Endodermal cell (in vitro differentiated cells): ENCODE measurements around the gene CRKL. TPM values are rescaled to one million over a fixed set of nuclear protein-coding genes. Genes with fewer than 3 reads are reported as not detected.

Source experiments
- DNase-seq: peaks from one replicate; pipeline ENCODE4 v3.0.0-alpha.2; 2017
- H3K27ac ChIP-seq: 2 replicates; pipeline ENCODE4 v1.5.1; 2013; ENCODE audit warnings: mild to moderate bottlenecking, low read depth, low read length, moderate library complexity
- H3K27me3 ChIP-seq: 2 replicates; pipeline ENCODE4 v1.6.1; 2013; ENCODE audit warnings: mild to moderate bottlenecking, low read length, moderate library complexity; ENCODE audit not compliant: insufficient read depth, control insufficient read depth, poor library complexity, severe bottlenecking
- H3K36me3 ChIP-seq: 2 replicates; pipeline ENCODE4 v1.7.0; 2013; ENCODE audit warnings: mild to moderate bottlenecking, low read length, moderate library complexity; ENCODE audit not compliant: control insufficient read depth, insufficient read depth
- H3K4me1 ChIP-seq: one replicate; pipeline ENCODE4 v1.7.0; 2013; ENCODE audit warnings: low read length; ENCODE audit not compliant: control insufficient read depth, insufficient read depth
- H3K4me3 ChIP-seq: 2 replicates; pipeline ENCODE4 v1.5.1; 2013; ENCODE audit warnings: mild to moderate bottlenecking, low read length, moderate library complexity
- H3K9ac ChIP-seq: 2 replicates; pipeline ENCODE4 v1.6.1; 2013; ENCODE audit warnings: mild to moderate bottlenecking, low read length, moderate library complexity; ENCODE audit not compliant: poor library complexity, severe bottlenecking; ENCODE audit errors: extremely low read depth
- H3K9me3 ChIP-seq: 2 replicates; pipeline ENCODE4 v1.6.1; 2013; ENCODE audit warnings: mild to moderate bottlenecking, low read length, moderate library complexity; ENCODE audit not compliant: control insufficient read depth
- H3K27ac Mint-ChIP-seq: 2 replicates; pipeline ENCODE4 v1.8.0; 2020; ENCODE audit warnings: mixed read lengths
- H3K27me3 Mint-ChIP-seq: 2 replicates; pipeline ENCODE4 v1.8.0; 2021; ENCODE audit warnings: mild to moderate bottlenecking, mixed read lengths; ENCODE audit not compliant: insufficient read depth
- H3K36me3 Mint-ChIP-seq: 2 replicates; pipeline ENCODE4 v1.8.0; 2020; ENCODE audit warnings: low read depth, mixed read lengths
- H3K4me1 Mint-ChIP-seq: 2 replicates; pipeline ENCODE4 v1.8.0; 2020; ENCODE audit warnings: mixed read lengths
- H3K4me3 Mint-ChIP-seq: 2 replicates; pipeline ENCODE4 v1.8.0; 2020; ENCODE audit warnings: mild to moderate bottlenecking, moderate library complexity, mixed read lengths
- H3K9me3 Mint-ChIP-seq: 2 replicates; pipeline ENCODE4 v1.8.0; 2020; ENCODE audit warnings: mild to moderate bottlenecking, mixed read lengths
- WGBS, 2 experiments: methylation state at CpG; one replicate each; pipeline versions ENCODE4 v1.1.5 to v1.1.7; 2013; ENCODE audit warnings: missing lambda C conversion rate in 2 of 2, mixed read lengths in 1 of 2; ENCODE audit not compliant: insufficient coverage in 1 of 2, insufficient read length in 1 of 2; 5-methylcytosine and 5-hydroxymethylcytosine counted together
- total RNA-seq, 2 donors: library from RNA; stranded (reverse); fragmentation: NEBNext Ultra II Directional in 1 of 2; extraction: Animal tissue kit (Norgen Biotek cat#: 25700) in 1 of 2; gene quantifications; 2 replicates in 1 of 2; 3 replicates in 1 of 2; pipeline ENCODE4 v1.2.1, GENCODE V29; 2021
- TF ChIP-seq, protein P1 (sequence below): fragments of 200-600 bp; sonication (generic); conservative IDR thresholded peaks from 2 replicates; pipeline ENCODE4 v1.5.0; 2021; ENCODE audit warnings: antibody characterized with exemption, mild to moderate bottlenecking

CRKL gene
- total RNA-seq, 2 donors from 2014 or later, result 89.5 to 104 TPM

DNA sequence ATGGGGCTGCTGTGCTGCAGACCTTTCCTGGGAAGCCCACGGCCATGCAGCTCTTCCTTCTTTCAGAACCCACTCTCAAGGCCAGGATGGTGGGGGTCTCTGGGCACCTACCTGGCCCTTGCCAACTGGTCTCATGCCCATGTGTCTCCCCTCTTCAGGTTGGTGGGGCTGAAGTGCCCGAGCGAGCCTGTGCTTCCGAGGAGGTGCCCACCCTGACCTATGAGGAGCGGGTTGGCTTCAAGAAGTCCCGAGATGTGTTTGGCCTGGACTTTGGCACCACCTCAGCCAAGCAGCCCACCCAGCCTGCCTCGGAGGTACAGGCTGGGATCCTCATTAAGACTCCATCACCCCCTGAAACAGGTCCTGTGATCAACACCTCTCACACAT is 74.8 kb downstream of the CRKL start:
- Mint-ChIP-seq H3K4me3 (no peak overlapping the region), H3K4me1 (no peaks in the 10 kb centered on the region), H3K9me3 (no peaks in the 10 kb centered on the region), H3K27ac (no peak overlapping the region), H3K36me3 (peaks cover 26% of the 10 kb centered on the region), H3K27me3 (no peaks in the 10 kb centered on the region)
- Histone ChIP-seq H3K9me3 (no peaks in the 10 kb centered on the region), H3K36me3 (peaks cover 7% of the 10 kb centered on the region), H3K27ac (no peak overlapping the region), H3K27me3 (no peaks in the 10 kb centered on the region), H3K4me1 (no peaks in the 10 kb centered on the region), H3K4me3 (no peak overlapping the region), H3K9ac (no peak overlapping the region)
- DNase-seq, result no peak
- WGBS, 2 experiments, result 89 to 95% methylated on average over 3 to 7 of the region's 7 CpGs
- TF ChIP-seq, protein P1, sequence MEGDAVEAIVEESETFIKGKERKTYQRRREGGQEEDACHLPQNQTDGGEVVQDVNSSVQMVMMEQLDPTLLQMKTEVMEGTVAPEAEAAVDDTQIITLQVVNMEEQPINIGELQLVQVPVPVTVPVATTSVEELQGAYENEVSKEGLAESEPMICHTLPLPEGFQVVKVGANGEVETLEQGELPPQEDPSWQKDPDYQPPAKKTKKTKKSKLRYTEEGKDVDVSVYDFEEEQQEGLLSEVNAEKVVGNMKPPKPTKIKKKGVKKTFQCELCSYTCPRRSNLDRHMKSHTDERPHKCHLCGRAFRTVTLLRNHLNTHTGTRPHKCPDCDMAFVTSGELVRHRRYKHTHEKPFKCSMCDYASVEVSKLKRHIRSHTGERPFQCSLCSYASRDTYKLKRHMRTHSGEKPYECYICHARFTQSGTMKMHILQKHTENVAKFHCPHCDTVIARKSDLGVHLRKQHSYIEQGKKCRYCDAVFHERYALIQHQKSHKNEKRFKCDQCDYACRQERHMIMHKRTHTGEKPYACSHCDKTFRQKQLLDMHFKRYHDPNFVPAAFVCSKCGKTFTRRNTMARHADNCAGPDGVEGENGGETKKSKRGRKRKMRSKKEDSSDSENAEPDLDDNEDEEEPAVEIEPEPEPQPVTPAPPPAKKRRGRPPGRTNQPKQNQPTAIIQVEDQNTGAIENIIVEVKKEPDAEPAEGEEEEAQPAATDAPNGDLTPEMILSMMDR, result no peak

DNA sequence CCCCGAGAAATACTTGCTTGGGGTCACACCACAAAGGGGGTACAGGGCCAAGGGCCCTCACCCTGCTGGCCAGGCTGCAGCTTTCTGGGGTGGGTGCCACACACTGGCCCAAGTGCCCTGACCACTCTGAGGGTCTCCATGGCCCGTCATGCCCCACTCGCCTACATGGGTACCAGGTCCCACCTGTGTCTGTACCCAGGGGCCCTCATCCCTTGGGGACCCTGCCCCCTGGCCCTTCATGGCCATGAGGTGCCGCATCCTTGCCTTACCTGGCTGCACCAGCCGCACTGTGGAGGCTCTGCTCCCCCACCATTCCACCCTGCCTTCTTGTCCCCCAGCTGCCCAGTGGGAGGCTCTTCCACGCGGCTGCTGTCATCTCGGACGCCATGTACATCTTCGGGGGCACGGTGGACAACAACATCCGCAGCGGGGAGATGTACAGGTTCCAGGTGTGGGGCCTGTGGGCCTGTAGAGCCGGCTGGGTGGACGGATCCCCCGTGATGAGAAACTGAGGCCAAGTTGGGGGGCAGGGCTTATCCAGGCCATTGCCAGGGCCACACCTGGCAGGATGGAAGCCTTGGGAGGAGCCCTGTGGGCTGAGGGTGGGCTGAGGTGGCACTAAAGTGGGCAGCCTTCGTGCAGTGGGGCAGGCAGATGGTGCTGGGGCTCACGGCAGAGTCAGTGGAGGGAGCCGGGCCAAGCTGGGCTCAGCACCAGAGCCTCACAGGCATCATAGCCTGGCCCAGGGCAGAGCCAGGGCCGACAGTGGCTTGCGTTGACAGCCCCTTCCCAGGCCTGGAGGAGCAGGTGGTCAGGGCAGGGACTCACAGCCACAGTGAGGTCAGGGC is 75.5 kb downstream of the CRKL start:
- Mint-ChIP-seq H3K4me1 (no peaks in the 10 kb centered on the region), H3K27ac (no peak overlapping the region), H3K4me3 (no peak overlapping the region), H3K36me3 (peaks cover 23% of the 10 kb centered on the region), H3K9me3 (no peaks in the 10 kb centered on the region), H3K27me3 (no peaks in the 10 kb centered on the region)
- Histone ChIP-seq H3K9me3 (no peaks in the 10 kb centered on the region), H3K27me3 (no peaks in the 10 kb centered on the region), H3K27ac (no peak overlapping the region), H3K9ac (no peak overlapping the region), H3K36me3 (peaks cover 7% of the 10 kb centered on the region), H3K4me3 (no peak overlapping the region), H3K4me1 (no peaks in the 10 kb centered on the region)
- TF ChIP-seq, protein P1, result no peak
- 83 to 87% methylated on average over 7 to 21 of the region's 21 CpGs for WGBS, 2 experiments
- DNase-seq, result no peak

DNA sequence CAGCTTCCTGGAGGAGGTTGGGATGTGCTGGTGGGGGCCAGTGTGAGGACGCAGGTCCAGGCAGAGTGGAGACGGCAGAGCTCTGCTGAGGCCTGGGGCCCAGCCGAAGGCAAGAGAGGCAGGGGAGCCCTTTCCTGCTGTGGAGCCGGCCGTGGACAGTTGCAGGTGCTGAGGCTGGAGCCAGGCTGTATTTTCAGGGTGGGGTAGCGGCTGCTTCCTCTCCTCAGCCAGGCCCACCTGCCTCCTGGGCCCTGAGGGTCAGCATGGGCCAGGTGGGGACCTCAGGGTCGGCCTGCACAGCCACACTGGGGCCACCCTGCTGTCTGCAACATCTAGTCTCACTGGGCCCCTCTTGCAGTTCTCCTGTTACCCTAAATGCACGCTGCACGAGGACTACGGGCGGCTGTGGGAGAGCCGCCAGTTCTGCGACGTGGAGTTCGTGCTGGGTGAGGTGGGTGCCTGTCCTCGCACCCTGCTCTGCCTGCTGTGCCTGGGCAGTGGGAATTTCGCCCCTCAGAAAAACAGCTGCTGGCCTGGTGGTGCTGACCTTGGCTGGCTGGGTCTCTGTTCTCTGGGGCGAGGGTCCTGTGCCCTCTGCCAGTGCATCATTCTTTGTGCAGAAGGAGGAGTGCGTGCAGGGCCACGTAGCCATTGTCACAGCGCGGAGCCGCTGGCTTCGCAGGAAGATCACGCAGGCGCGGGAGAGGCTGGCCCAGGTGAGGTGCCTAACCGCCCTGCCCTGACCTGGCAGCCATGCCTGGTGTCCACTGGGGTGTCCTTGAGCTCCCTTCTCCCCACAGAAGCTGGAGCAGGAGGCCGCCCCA is 76.3 kb downstream of the CRKL start:
- peaks cover 7% of the 10 kb centered on the region for H3K36me3 ChIP-seq
- Mint-ChIP-seq H3K4me3 (no peak overlapping the region), H3K36me3 (peaks cover 18% of the 10 kb centered on the region), H3K27me3 (no peaks in the 10 kb centered on the region), H3K4me1 (no peaks in the 10 kb centered on the region), H3K27ac (no peak overlapping the region), H3K9me3 (no peaks in the 10 kb centered on the region)
- H3K9me3 ChIP-seq, result no peaks in the 10 kb centered on the region
- WGBS, 2 experiments, result 93 to 97% methylated on average over 18 to 29 of the region's 29 CpGs
- no peak overlapping the region for H3K9ac ChIP-seq
- H3K27me3 ChIP-seq, result no peaks in the 10 kb centered on the region
- no peak for DNase-seq
- no peak overlapping the region for H3K4me3 ChIP-seq
- H3K4me1 ChIP-seq, result no peaks in the 10 kb centered on the region
- H3K27ac ChIP-seq, result no peak overlapping the region
- TF ChIP-seq, protein P1, result no peak
